Measurements from ENCODE around the gene PRF1.

Gene PRF1

GRCh38 chr10:70602665-70603448 is at the start of gene PRF1:
Gene PRF1 (minus strand): TSS chr10:70602741. CDS start chr10:70600902, 1,839 bp downstream.
- H3K36me3 ChIP-seq (replicated peaks; ENCODE audit: low read depth, low read length): no peaks in the 10 kb centered on the region
- no peaks in the 10 kb centered on the region for H3K27me3 ChIP-seq (ENCODE audit: low read depth, low read length)
- H3K4me1 ChIP-seq (ENCODE audit: low read length): no peaks in the 10 kb centered on the region
- no peak within 1 kb of the TSS for H3K4me3 ChIP-seq (ENCODE audit: low read length)
- no peak within 1 kb of the TSS for H3K27ac ChIP-seq (ENCODE audit: low read length)
- no peak for TF ChIP-seq EZH2phosphoT487 (IDR thresholded peaks at IDR 0.05; ENCODE audit: low read depth)
- TF ChIP-seq, protein P1, sequence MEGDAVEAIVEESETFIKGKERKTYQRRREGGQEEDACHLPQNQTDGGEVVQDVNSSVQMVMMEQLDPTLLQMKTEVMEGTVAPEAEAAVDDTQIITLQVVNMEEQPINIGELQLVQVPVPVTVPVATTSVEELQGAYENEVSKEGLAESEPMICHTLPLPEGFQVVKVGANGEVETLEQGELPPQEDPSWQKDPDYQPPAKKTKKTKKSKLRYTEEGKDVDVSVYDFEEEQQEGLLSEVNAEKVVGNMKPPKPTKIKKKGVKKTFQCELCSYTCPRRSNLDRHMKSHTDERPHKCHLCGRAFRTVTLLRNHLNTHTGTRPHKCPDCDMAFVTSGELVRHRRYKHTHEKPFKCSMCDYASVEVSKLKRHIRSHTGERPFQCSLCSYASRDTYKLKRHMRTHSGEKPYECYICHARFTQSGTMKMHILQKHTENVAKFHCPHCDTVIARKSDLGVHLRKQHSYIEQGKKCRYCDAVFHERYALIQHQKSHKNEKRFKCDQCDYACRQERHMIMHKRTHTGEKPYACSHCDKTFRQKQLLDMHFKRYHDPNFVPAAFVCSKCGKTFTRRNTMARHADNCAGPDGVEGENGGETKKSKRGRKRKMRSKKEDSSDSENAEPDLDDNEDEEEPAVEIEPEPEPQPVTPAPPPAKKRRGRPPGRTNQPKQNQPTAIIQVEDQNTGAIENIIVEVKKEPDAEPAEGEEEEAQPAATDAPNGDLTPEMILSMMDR (IDR thresholded peaks at IDR 0.05; ENCODE audit: low read depth, low read length): no peak
- no peak within 1 kb of the TSS for H2AFZ ChIP-seq (ENCODE audit: low read depth, low read length)
- no peak within 1 kb of the TSS for H3K9ac ChIP-seq (ENCODE audit: low read length)
- H3K9me3 ChIP-seq (ENCODE audit: insufficient read depth, low read length): no peaks in the 10 kb centered on the region
- H3K4me2 ChIP-seq (ENCODE audit: low read length): no peak within 1 kb of the TSS
- no peaks in the 10 kb centered on the region for H3K79me2 ChIP-seq (ENCODE audit: low read length)
- no peaks in the 10 kb centered on the region for H4K20me1 ChIP-seq (ENCODE audit: insufficient read depth, low read length)

GRCh38 chr10:70651661-70652060 is 49.1 kb upstream of the PRF1 start:
- Histone ChIP-seq H3K27ac (ENCODE audit: low read length) (no peak overlapping the region), H3K9ac (ENCODE audit: low read length) (no peak overlapping the region), H3K9me3 (ENCODE audit: insufficient read depth, low read length) (peaks cover 5% of the 10 kb centered on the region; the same call in 1 of the 2 replicates), H3K4me3 (ENCODE audit: low read length) (no peak overlapping the region), H3K79me2 (ENCODE audit: low read length) (no peaks in the 10 kb centered on the region), H3K4me1 (ENCODE audit: low read length) (no peaks in the 10 kb centered on the region), H4K20me1 (ENCODE audit: insufficient read depth, low read length) (no peaks in the 10 kb centered on the region), H3K27me3 (ENCODE audit: low read depth, low read length) (no peaks in the 10 kb centered on the region), H3K4me2 (ENCODE audit: low read length) (no peak overlapping the region), H2AFZ (ENCODE audit: low read depth, low read length) (no peak overlapping the region), H3K36me3 (replicated peaks; ENCODE audit: low read depth, low read length) (no peaks in the 10 kb centered on the region)
- no peak for TF ChIP-seq EZH2phosphoT487 (IDR thresholded peaks at IDR 0.05; ENCODE audit: low read depth)
- TF ChIP-seq, protein P1 (IDR thresholded peaks at IDR 0.05; ENCODE audit: low read depth, low read length): no peak

DNA sequence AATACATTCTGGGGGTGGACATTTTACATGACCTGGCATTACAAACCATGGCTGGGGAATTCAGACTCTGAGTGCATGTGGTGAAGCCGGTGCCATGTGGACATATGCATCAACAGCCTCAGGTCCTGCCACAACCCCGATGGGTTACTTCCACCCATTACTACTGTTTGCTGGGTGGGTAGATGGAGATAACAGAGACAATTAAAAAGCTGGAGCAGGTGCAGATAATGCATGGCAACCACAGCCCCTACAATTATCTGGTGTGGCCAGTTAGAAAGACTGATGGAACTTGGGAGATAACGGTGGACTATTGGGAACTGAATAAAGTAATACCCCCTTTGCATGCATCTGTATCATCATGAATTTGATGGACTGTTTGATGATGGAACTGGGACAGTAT is 48.2 kb upstream of the PRF1 start:
- Histone ChIP-seq H2AFZ (ENCODE audit: low read depth, low read length) (no peak overlapping the region), H3K4me1 (ENCODE audit: low read length) (no peaks in the 10 kb centered on the region), H3K36me3 (replicated peaks; ENCODE audit: low read depth, low read length) (no peaks in the 10 kb centered on the region), H3K9me3 (ENCODE audit: insufficient read depth, low read length) (peaks cover 5% of the 10 kb centered on the region; the same call in 1 of the 2 replicates), H3K4me2 (ENCODE audit: low read length) (no peak overlapping the region), H3K27ac (ENCODE audit: low read length) (no peak overlapping the region), H3K4me3 (ENCODE audit: low read length) (no peak overlapping the region), H3K27me3 (ENCODE audit: low read depth, low read length) (no peaks in the 10 kb centered on the region), H4K20me1 (ENCODE audit: insufficient read depth, low read length) (no peaks in the 10 kb centered on the region), H3K9ac (ENCODE audit: low read length) (no peak overlapping the region), H3K79me2 (ENCODE audit: low read length) (no peaks in the 10 kb centered on the region)
- no peak for TF ChIP-seq EZH2phosphoT487 (IDR thresholded peaks at IDR 0.05; ENCODE audit: low read depth)
- TF ChIP-seq, protein P1 (IDR thresholded peaks at IDR 0.05; ENCODE audit: low read depth, low read length): no peak

- TF ChIP-seq EZH2phosphoT487 (IDR thresholded peaks at IDR 0.05; ENCODE audit: low read depth): no peak
- TF ChIP-seq, protein P1 (IDR thresholded peaks at IDR 0.05; ENCODE audit: low read depth, low read length): no peak
- H3K27me3 ChIP-seq (ENCODE audit: low read depth, low read length): no peaks in the 10 kb centered on the region
- H3K4me3 ChIP-seq (ENCODE audit: low read length): no peak overlapping the region
- no peak overlapping the region for H3K9ac ChIP-seq (ENCODE audit: low read length)
- no peak overlapping the region for H2AFZ ChIP-seq (ENCODE audit: low read depth, low read length)
- H3K36me3 ChIP-seq (replicated peaks; ENCODE audit: low read depth, low read length): no peaks in the 10 kb centered on the region
- no peaks in the 10 kb centered on the region for H3K4me1 ChIP-seq (ENCODE audit: low read length)
- H4K20me1 ChIP-seq (ENCODE audit: insufficient read depth, low read length): no peaks in the 10 kb centered on the region
- peaks cover 5% of the 10 kb centered on the region; the same call in 1 of the 2 replicates for H3K9me3 ChIP-seq (ENCODE audit: insufficient read depth, low read length)
- H3K27ac ChIP-seq (ENCODE audit: low read length): no peak overlapping the region
- H3K79me2 ChIP-seq (ENCODE audit: low read length): no peaks in the 10 kb centered on the region
- H3K4me2 ChIP-seq (ENCODE audit: low read length): no peak overlapping the region
These were observed 47.6 kb upstream of the PRF1 start for GRCh38 chr10:70650104-70650503.
